HG03025 (cell line): ENCODE measurements around the gene TUBB.

Source experiments
- ATAC-seq: cut with Tn5 transposase; IDR thresholded peaks from one replicate; pipeline ENCODE4 v1.9.1; 2021; ENCODE audit warnings: mild to moderate bottlenecking, moderate library complexity; ENCODE audit not compliant: unreplicated experiment, low FRiP score

TUBB gene

GRCh38 chr6:30732237-30732943 is 12.2 kb downstream of the TUBB start:
- ATAC-seq: no peak

- no peak for ATAC-seq
Measured at GRCh38 chr6:30735668-30736314, 15.6 kb downstream of the TUBB start.

GRCh38 chr6:30738532-30738931 is 18.4 kb downstream of the TUBB start:
- ATAC-seq: no peak

- no peak for ATAC-seq
Measured at GRCh38 chr6:30740540-30740870, 20.4 kb downstream of the TUBB start.

- no peak for ATAC-seq
Measured at GRCh38 chr6:30741063-30741779, 21.1 kb downstream of the TUBB start.

- no peak for ATAC-seq
Measured at GRCh38 chr6:30741789-30742315, 21.7 kb downstream of the TUBB start.

GRCh38 chr6:30742316-30743098 is 22.4 kb downstream of the TUBB start, which contains the start of gene FLOT1:
TSS of gene FLOT1 (minus strand) at chr6:30742687. CDS start at chr6:30742189, 498 bp downstream.
- peak; percentile 48 for ATAC-seq

- ATAC-seq: peak; percentile 18
Measured at GRCh38 chr6:30743099-30744053, 23.2 kb downstream of the TUBB start.

GRCh38 chr6:30744054-30744805 is 24.1 kb downstream of the TUBB start, which contains the start of gene IER3:
TSS of gene IER3 (minus strand) at chr6:30744547. CDS start at chr6:30744518, 29 bp downstream.
- ATAC-seq: no peak

GRCh38 chr6:30747300-30747687 is 27.1 kb downstream of the TUBB start:
- ATAC-seq: no peak

- ATAC-seq: no peak
Measured at GRCh38 chr6:30747902-30748769, 28.0 kb downstream of the TUBB start.

- no peak for ATAC-seq
Measured at GRCh38 chr6:30748851-30749540, 28.8 kb downstream of the TUBB start.

GRCh38 chr6:30749554-30750378 is 29.6 kb downstream of the TUBB start:
- no peak for ATAC-seq

GRCh38 chr6:30750379-30750668 is 30.2 kb downstream of the TUBB start:
- ATAC-seq: no peak

GRCh38 chr6:30752157-30752927 is 32.2 kb downstream of the TUBB start:
- ATAC-seq: no peak

GRCh38 chr6:30754631-30755030 is 34.5 kb downstream of the TUBB start:
- no peak for ATAC-seq
